IMR-90 (cell line): ENCODE results near the gene IBSP. TPM values are rescaled to one million over a fixed set of nuclear protein-coding genes. Genes with fewer than 3 reads are reported as not detected.
A peak's percentile ranks its signal among the peaks of the same experiment; 100 is the strongest.

ENCODE experiments used
- ATAC-seq: fragments of 200-7000 bp; cut with Tn5 transposase; 2 replicates; pipeline ENCODE4 v1.9.1; 2020; ENCODE audit warnings: low read depth, mild to moderate bottlenecking, moderate library complexity
- Bru-seq: library from RNA; stranded (reverse); fragments of 400-500 nt; gene quantifications from one replicate; lab custom pipeline; 2021; lab: Mats Ljungman, UMichigan
- BruChase-seq, 2 experiments: library from RNA; stranded (reverse); fragments of 400-500 nt; gene quantifications; one replicate each; lab custom pipeline; 2021; lab: Mats Ljungman, UMichigan
- BruUV-seq: library from RNA; stranded (reverse); fragments of 400-500 nt; replicated peaks from 2 replicates; lab custom pipeline; 2021; lab: Mats Ljungman, UMichigan
- CTCF ChIA-PET: fragments of 300-600 bp; formaldehyde crosslinking; extraction: SDS; loops from one replicate; lab custom pipeline; 2021; ENCODE audit warnings: antibody characterized with exemption; lab: Yijun Ruan, JAX
- POLR2A ChIA-PET: fragments of 300-600 bp; sonication (Branson Sonifier 250); formaldehyde crosslinking; loops from one replicate; lab custom pipeline; 2022; ENCODE audit warnings: antibody characterized with exemption; ENCODE audit not compliant: unreplicated experiment; lab: Charles Lee
- DNase-seq: peaks from one replicate; pipeline ENCODE4 v3.0.0; 2013
- H2AFZ ChIP-seq: replicated peaks from 2 replicates; pipeline ENCODE3; 2013; ENCODE audit warnings: low read length, mild to moderate bottlenecking; ENCODE audit not compliant: poor library complexity
- H2AK5ac ChIP-seq: 2 replicates; pipeline ENCODE4 v1.6.1; 2013; ENCODE audit warnings: low read depth, low read length, inconsistent platforms
- H2AK9ac ChIP-seq: replicated peaks from 2 replicates; pipeline ENCODE3; 2013; ENCODE audit warnings: mild to moderate bottlenecking, low read depth, low read length, moderate library complexity; ENCODE audit not compliant: poor library complexity
- H2BK120ac ChIP-seq: 2 replicates; pipeline ENCODE4 v1.6.1; 2013; ENCODE audit warnings: low read depth, low read length, inconsistent platforms
- H2BK15ac ChIP-seq: 3 replicates; pipeline ENCODE4 v1.6.1; 2013; ENCODE audit warnings: low read depth, low read length, inconsistent platforms
- H2BK20ac ChIP-seq: 2 replicates; pipeline ENCODE4 v1.6.1; 2013; ENCODE audit warnings: low read depth, mild to moderate bottlenecking, inconsistent platforms, low read length, moderate library complexity
- H2BK5ac ChIP-seq: 2 replicates; pipeline ENCODE4 v1.6.1; 2013; ENCODE audit warnings: mild to moderate bottlenecking, low read depth, low read length, inconsistent platforms; ENCODE audit not compliant: poor library complexity, severe bottlenecking
- H3K14ac ChIP-seq: replicated peaks from 2 replicates; pipeline ENCODE4 v1.6.1; 2013; ENCODE audit warnings: low read depth, low read length, inconsistent platforms
- H3K18ac ChIP-seq: 2 replicates; pipeline ENCODE4 v1.6.1; 2013; ENCODE audit warnings: low read depth, low read length, control low read depth
- H3K23ac ChIP-seq: 2 replicates; pipeline ENCODE4 v1.6.1; 2013; ENCODE audit warnings: low read depth, low read length, inconsistent platforms
- H3K27ac ChIP-seq: 2 replicates; pipeline ENCODE4 v1.5.1; 2013; ENCODE audit warnings: mild to moderate bottlenecking, control low read depth, low read length; ENCODE audit not compliant: insufficient read depth
- H3K27me3 ChIP-seq: 2 replicates; pipeline ENCODE4 v1.6.1; 2013; ENCODE audit warnings: low read length; ENCODE audit not compliant: control insufficient read depth, insufficient read depth
- H3K36me3 ChIP-seq: 2 replicates; pipeline ENCODE4 v1.6.1; 2013; ENCODE audit warnings: low read length, mixed read lengths; ENCODE audit not compliant: control insufficient read depth, insufficient read depth
- H3K4ac ChIP-seq: 2 replicates; pipeline ENCODE4 v1.6.1; 2013; ENCODE audit warnings: low read depth, low read length, inconsistent platforms
- H3K4me1 ChIP-seq: 2 replicates; pipeline ENCODE4 v1.6.1; 2013; ENCODE audit warnings: low read length, mixed read lengths; ENCODE audit not compliant: control insufficient read depth, insufficient read depth
- H3K4me2 ChIP-seq: 2 replicates; pipeline ENCODE4 v1.6.1; 2013; ENCODE audit warnings: low read depth, mild to moderate bottlenecking, control low read depth, low read length, moderate library complexity
- H3K4me3 ChIP-seq: 2 replicates; pipeline ENCODE4 v1.5.1; 2013; ENCODE audit warnings: low read depth, mild to moderate bottlenecking, control low read depth, low read length, moderate library complexity; ENCODE audit not compliant: insufficient read depth
- H3K56ac ChIP-seq: 2 replicates; pipeline ENCODE4 v1.6.1; 2013; ENCODE audit warnings: low read length, inconsistent platforms; ENCODE audit not compliant: insufficient read depth; ENCODE audit errors: extremely low read depth
- H3K79me1 ChIP-seq, 2 experiments: 2 replicates each; pipeline ENCODE4 v1.6.1; 2013; ENCODE audit warnings: low read length in 2 of 2, inconsistent platforms in 1 of 2, low read depth in 1 of 2
- H3K9ac ChIP-seq: 2 replicates; pipeline ENCODE4 v1.6.1; 2013; ENCODE audit warnings: low read depth, low read length, control low read depth
- H3K9me1 ChIP-seq: 2 replicates; pipeline ENCODE4 v1.6.1; 2013; ENCODE audit warnings: low read length, inconsistent platforms; ENCODE audit not compliant: insufficient read depth
- H3K9me3 ChIP-seq: 2 replicates; pipeline ENCODE4 v1.6.1; 2013; ENCODE audit warnings: low read length; ENCODE audit not compliant: control insufficient read depth, insufficient read depth
- H4K20me1 ChIP-seq: 2 replicates; pipeline ENCODE4 v1.6.1; 2013; ENCODE audit warnings: low read length, inconsistent platforms; ENCODE audit not compliant: insufficient read depth
- H4K5ac ChIP-seq: 2 replicates; pipeline ENCODE4 v1.6.1; 2013; ENCODE audit warnings: mild to moderate bottlenecking, low read depth, low read length, control low read depth
- H4K8ac ChIP-seq, 2 experiments: 2 replicates each; pipeline ENCODE4 v1.6.1; 2013; ENCODE audit warnings: low read depth in 2 of 2, low read length in 2 of 2, control low read depth in 1 of 2, inconsistent platforms in 1 of 2
- H4K91ac ChIP-seq: 2 replicates; pipeline ENCODE4 v1.6.1; 2013; ENCODE audit warnings: low read depth, low read length, inconsistent platforms; ENCODE audit not compliant: insufficient read depth
- BHLHE40 ChIP-seq: fragments of 150-350 bp; IDR thresholded peaks from 2 replicates; pipeline ENCODE4 v1.6.1; 2016; ENCODE audit warnings: mild to moderate bottlenecking, low read depth, low read length
- CEBPB ChIP-seq: IDR thresholded peaks from 2 replicates; pipeline ENCODE4 v1.6.1; 2012; ENCODE audit warnings: low read depth, low read length, improper control_type of control experiment
- CHD1 ChIP-seq: IDR thresholded peaks from 2 replicates; pipeline ENCODE4 v1.6.1; 2012; ENCODE audit warnings: low read depth, low read length, improper control_type of control experiment
- CTCF ChIP-seq: conservative IDR thresholded peaks from 2 replicates; pipeline ENCODE4 v1.5.1; 2012; ENCODE audit warnings: mild to moderate bottlenecking, low read depth, low read length, improper control_type of control experiment
- ELK1 ChIP-seq: fragments of 150-350 bp; IDR thresholded peaks from 2 replicates; pipeline ENCODE4 v1.6.1; 2016; ENCODE audit warnings: low read depth, mild to moderate bottlenecking, low read length, moderate library complexity, borderline replicate concordance
- FOS ChIP-seq: fragments of 150-350 bp; IDR thresholded peaks from 2 replicates; pipeline ENCODE4 v1.6.1; 2016; ENCODE audit warnings: low read depth, low read length
- MAFK ChIP-seq: IDR thresholded peaks from 2 replicates; pipeline ENCODE4 v1.6.1; 2012; ENCODE audit warnings: low read depth, low read length, improper control_type of control experiment
- MXI1 ChIP-seq: IDR thresholded peaks from 2 replicates; pipeline ENCODE4 v1.6.1; 2012; ENCODE audit warnings: low read depth, mild to moderate bottlenecking, low read length, moderate library complexity, borderline replicate concordance
- NFE2L2 ChIP-seq: fragments of 150-350 bp; IDR thresholded peaks from 2 replicates; pipeline ENCODE4 v1.6.1; 2016; ENCODE audit warnings: low read depth, mild to moderate bottlenecking, low read length
- POLR2A ChIP-seq: IDR thresholded peaks from 2 replicates; pipeline ENCODE4 v1.6.1; 2012; ENCODE audit warnings: mild to moderate bottlenecking, low read depth, low read length
- RAD21 ChIP-seq: IDR thresholded peaks from 2 replicates; pipeline ENCODE4 v1.6.1; 2012; ENCODE audit warnings: low read length, improper control_type of control experiment
- RFX5 ChIP-seq: IDR thresholded peaks from 2 replicates; pipeline ENCODE4 v1.8.0; 2012; ENCODE audit warnings: low read depth, mild to moderate bottlenecking, low read length, moderate library complexity
- SMC3 ChIP-seq: fragments of 150-350 bp; IDR thresholded peaks from 2 replicates; pipeline ENCODE4 v1.6.1; 2016; ENCODE audit warnings: low read depth, mild to moderate bottlenecking, antibody characterized with exemption, low read length, moderate library complexity
- USF2 ChIP-seq: fragments of 150-350 bp; IDR thresholded peaks from 2 replicates; pipeline ENCODE4 v1.6.1; 2017; ENCODE audit warnings: mild to moderate bottlenecking, antibody characterized with exemption, low read length, low read depth
- WGBS, 2 experiments: methylation state at CpG; one replicate each; pipeline versions ENCODE4 v1.1.5 to v1.1.7; 2013; ENCODE audit warnings: missing lambda C conversion rate in 2 of 2; ENCODE audit not compliant: insufficient read length in 1 of 2; ENCODE audit errors: extremely low coverage in 2 of 2; 5-methylcytosine and 5-hydroxymethylcytosine counted together
- dilution Hi-C: fragments of 300-500 bp; cut with HindIII; formaldehyde crosslinking; loops from one replicate; pipeline ENCODE4 v1.14.3; 2018; ENCODE audit warnings: low sequenced_read_pairs; ENCODE audit not compliant: unreplicated experiment
- in situ Hi-C: fragments of 300-500 bp; cut with MboI; formaldehyde crosslinking; loops from 3 replicates; pipeline ENCODE4 v1.14.3; 2019; ENCODE audit warnings: low sequenced_read_pairs, inconsistent platforms, mixed read lengths
- intact Hi-C: fragments of 100-400 bp; cut with micrococcal nuclease; formaldehyde crosslinking; loops from 2 replicates; pipeline ENCODE4 v1.10.0; 2022
- long read RNA-seq: library from polyadenylated mRNA; unstranded; transcript quantifications from one replicate; pipeline ENCODE4 v2.0.0, GENCODE V29; 2021; ENCODE audit not compliant: unreplicated experiment
- polyA plus RNA-seq, 3 experiments: library from polyadenylated mRNA; depleted of rRNA; stranded (reverse); fragments of >200 nt; gene quantifications; 2 replicates each; pipeline ENCODE4 v1.2.3, GENCODE V29; 2012; ENCODE audit warnings: low replicate concordance in 1 of 3
- total RNA-seq: library from RNA; depleted of rRNA; stranded (reverse); fragments of >200 nt; gene quantifications from 2 replicates; pipeline ENCODE4 v1.2.3, GENCODE V29; 2012; rRNA removed

The IBSP gene
- total RNA-seq (not detected in 2 replicates), polyA plus RNA-seq (2012; rRNA removed) (not detected in 2 replicates), Bru-seq, nascent RNA (not detected), BruChase-seq, experiment 1, labeled RNA remaining after a 6-hour chase (not detected), BruChase-seq, experiment 2, labeled RNA remaining after a 2-hour chase (not detected)
- polyA plus RNA-seq (2012; cell fraction: cytosol; rRNA removed), result not detected in 2 replicates
- not detected in 2 replicates for polyA plus RNA-seq (2012; cell fraction: nucleus; rRNA removed; ENCODE audit: low replicate concordance)
- long read RNA-seq, result 0 reads

GRCh38 chr4:87799301-87800113, at the start of gene IBSP:
TSS of gene IBSP (plus strand) at chr4:87799554. CDS start at chr4:87802362, 2,808 bp downstream.
- Histone ChIP-seq H3K27ac (no peak within 1 kb of the TSS), H4K91ac (no peak within 1 kb of the TSS), H2BK120ac (no peak within 1 kb of the TSS), H2AK5ac (no peak within 1 kb of the TSS), H3K4ac (no peak within 1 kb of the TSS), H3K9me3 (no peaks in the 10 kb centered on the region), H4K5ac (no peak within 1 kb of the TSS), H4K8ac (no peak within 1 kb of the TSS), H2AFZ (peak within 1 kb of the TSS; percentile 8), H2BK5ac (no peak within 1 kb of the TSS), H3K4me2 (no peak within 1 kb of the TSS), H3K4me1 (no peaks in the 10 kb centered on the region), H3K4me3 (no peak within 1 kb of the TSS), H3K79me1 (no peaks in the 10 kb centered on the region), H3K18ac (no peak within 1 kb of the TSS), H2AK9ac (no peak within 1 kb of the TSS), H3K9me1 (no peaks in the 10 kb centered on the region), H3K23ac (no peak within 1 kb of the TSS), H3K14ac (no peak within 1 kb of the TSS), H3K9ac (no peak within 1 kb of the TSS), H3K27me3 (no peaks in the 10 kb centered on the region), H3K56ac (no peak within 1 kb of the TSS), H4K20me1 (no peaks in the 10 kb centered on the region), H2BK20ac (no peak within 1 kb of the TSS), H2BK15ac (no peak within 1 kb of the TSS), H3K36me3 (no peaks in the 10 kb centered on the region)
- dilution Hi-C loops (no loop called here), in situ Hi-C loops (no loop called here), intact Hi-C loops (no loop called here)
- CTCF ChIA-PET, result interaction anchor here (0.7 kb wide), 1 partner anchor 284 kb away, joined by 3 read pairs; no protein-coding TSS in a partner anchor
- ATAC-seq (no peak), DNase-seq (no peak)
- POLR2A ChIA-PET, result no interaction called here
- no CpG with 5 or more reads among the region's 4 CpGs for WGBS, 2 experiments
- no TSS peak for BruUV-seq
- TF ChIP-seq POLR2A (no peak), RFX5 (no peak), RAD21 (no peak), MAFK (no peak), CHD1 (no peak), BHLHE40 (no peak), ELK1 (no peak), CTCF (no peak), USF2 (no peak), MXI1 (no peak), FOS (no peak), NFE2L2 (no peak), CEBPB (no peak), SMC3 (no peak)
